GM19463 (cell line): ENCODE data around the gene GLO1.

Experiments used
- ATAC-seq: cut with Tn5 transposase; IDR thresholded peaks from one replicate; pipeline ENCODE4 v1.9.1; 2021; ENCODE audit warnings: mild to moderate bottlenecking, moderate library complexity; ENCODE audit not compliant: unreplicated experiment

GLO1 gene

GRCh38 chr6:38673397-38674165, 29.4 kb downstream of the GLO1 start:
- no peak for ATAC-seq

GRCh38 chr6:38671885-38672467, 31.0 kb downstream of the GLO1 start:
- peak; percentile 83 for ATAC-seq

GRCh38 chr6:38658418-38659167, 44.4 kb downstream of the GLO1 start:
- no peak for ATAC-seq

- no peak for ATAC-seq
Observed at GRCh38 chr6:38656896-38657295, 46.0 kb downstream of the GLO1 start.

GRCh38 chr6:38654263-38654662, 48.7 kb downstream of the GLO1 start:
- ATAC-seq, result no peak

- no peak for ATAC-seq
Observed at GRCh38 chr6:38651121-38651784, 51.7 kb downstream of the GLO1 start.

- no peak for ATAC-seq
Observed at GRCh38 chr6:38650207-38650752, 52.7 kb downstream of the GLO1 start.

GRCh38 chr6:38649744-38650143, 53.2 kb downstream of the GLO1 start:
- ATAC-seq, result no peak

- no peak for ATAC-seq
Observed at GRCh38 chr6:38648629-38649028, 54.3 kb downstream of the GLO1 start.

- no peak for ATAC-seq
Observed at GRCh38 chr6:38646166-38646878, 56.6 kb downstream of the GLO1 start.

GRCh38 chr6:38644951-38645350, 58.0 kb downstream of the GLO1 start:
- ATAC-seq, result no peak

- no peak for ATAC-seq
Observed at GRCh38 chr6:38640216-38640909, 62.6 kb downstream of the GLO1 start.

GRCh38 chr6:38639498-38640215, 63.3 kb downstream of the GLO1 start, which contains the start of gene BTBD9:
BTBD9 (minus strand) TSS chr6:38639929.
- peak; percentile 82 for ATAC-seq

GRCh38 chr6:38638941-38639497, 63.9 kb downstream of the GLO1 start:
- ATAC-seq, result peak; percentile 28

GRCh38 chr6:38637756-38638155, 65.2 kb downstream of the GLO1 start:
- ATAC-seq, result no peak

- no peak for ATAC-seq
Observed at GRCh38 chr6:38636027-38636426, 66.9 kb downstream of the GLO1 start.

GRCh38 chr6:38634518-38634917, 68.4 kb downstream of the GLO1 start:
- no peak for ATAC-seq

- ATAC-seq, result no peak
Observed at GRCh38 chr6:38632490-38632889, 70.5 kb downstream of the GLO1 start.
